Ectodermal cell (in vitro differentiated cells): ENCODE measurements around the gene ISM1.

Source experiments
- H3K27ac ChIP-seq: 2 replicates; pipeline ENCODE4 v1.7.0; 2013; ENCODE audit warnings: mild to moderate bottlenecking, low read depth, low read length; ENCODE audit not compliant: insufficient read depth, poor library complexity, severe bottlenecking
- H3K27me3 ChIP-seq: 2 replicates; pipeline ENCODE4 v1.7.0; 2013; ENCODE audit warnings: mild to moderate bottlenecking, low read length; ENCODE audit not compliant: insufficient read depth, control insufficient read depth, poor library complexity, severe bottlenecking
- H3K36me3 ChIP-seq: one replicate; pipeline ENCODE4 v1.7.0; 2013; ENCODE audit warnings: low read length; ENCODE audit not compliant: control insufficient read depth, insufficient read depth
- H3K4me1 ChIP-seq: one replicate; pipeline ENCODE4 v1.7.0; 2013; ENCODE audit warnings: low read length; ENCODE audit not compliant: control insufficient read depth, insufficient read depth
- H3K4me3 ChIP-seq: 2 replicates; pipeline ENCODE4 v1.7.0; 2013; ENCODE audit warnings: low read depth, low read length, control low read depth; ENCODE audit not compliant: insufficient read depth
- H3K9me3 ChIP-seq: 2 replicates; pipeline ENCODE4 v1.7.0; 2013; ENCODE audit warnings: mild to moderate bottlenecking, low read length, moderate library complexity; ENCODE audit not compliant: control insufficient read depth
- WGBS, 2 experiments: methylation state at CpG; one replicate each; pipeline ENCODE4 v1.1.7; 2013; ENCODE audit warnings: missing lambda C conversion rate in 2 of 2; 5-methylcytosine and 5-hydroxymethylcytosine counted together

Gene ISM1

GRCh38 chr20:13280609-13281324 lies 59.7 kb downstream of the ISM1 start:
- 91 to 96% methylated on average over 2 of the region's 2 CpGs for WGBS, 2 experiments
- no peaks in the 10 kb centered on the region for H3K36me3 ChIP-seq
- H3K9me3 ChIP-seq, result no peaks in the 10 kb centered on the region
- H3K27ac ChIP-seq, result no peak overlapping the region
- H3K4me3 ChIP-seq, result no peak overlapping the region
- no peaks in the 10 kb centered on the region for H3K27me3 ChIP-seq
- no peaks in the 10 kb centered on the region for H3K4me1 ChIP-seq

- H3K36me3 ChIP-seq, result no peaks in the 10 kb centered on the region
- H3K4me3 ChIP-seq, result no peak overlapping the region
- WGBS, 2 experiments, result 82 to 89% methylated on average over 14 of the region's 14 CpGs
- H3K27ac ChIP-seq, result no peak overlapping the region
- no peaks in the 10 kb centered on the region for H3K9me3 ChIP-seq
- no peaks in the 10 kb centered on the region for H3K4me1 ChIP-seq
- H3K27me3 ChIP-seq, result no peaks in the 10 kb centered on the region
Observed at GRCh38 chr20:13283869-13284829, 63.1 kb downstream of the ISM1 start.

GRCh38 chr20:13284830-13285229 lies 63.8 kb downstream of the ISM1 start:
- Histone ChIP-seq H3K4me1 (no peaks in the 10 kb centered on the region), H3K27me3 (no peaks in the 10 kb centered on the region), H3K36me3 (no peaks in the 10 kb centered on the region), H3K4me3 (no peak overlapping the region), H3K27ac (no peak overlapping the region), H3K9me3 (no peaks in the 10 kb centered on the region)
- WGBS, 2 experiments, result 86 to 89% methylated on average over 1 of the region's 1 CpG

- no peak overlapping the region for H3K4me3 ChIP-seq
- WGBS, 2 experiments, result 88 to 89% methylated on average over 5 to 6 of the region's 6 CpGs
- H3K4me1 ChIP-seq, result no peaks in the 10 kb centered on the region
- no peaks in the 10 kb centered on the region for H3K27me3 ChIP-seq
- no peaks in the 10 kb centered on the region for H3K9me3 ChIP-seq
- H3K27ac ChIP-seq, result no peak overlapping the region
- H3K36me3 ChIP-seq, result no peaks in the 10 kb centered on the region
Observed at GRCh38 chr20:13285408-13285807, 64.3 kb downstream of the ISM1 start.

GRCh38 chr20:13286052-13286451 lies 65.0 kb downstream of the ISM1 start:
- Histone ChIP-seq H3K27ac (no peak overlapping the region), H3K9me3 (no peaks in the 10 kb centered on the region), H3K4me1 (no peaks in the 10 kb centered on the region), H3K4me3 (no peak overlapping the region), H3K36me3 (no peaks in the 10 kb centered on the region), H3K27me3 (no peaks in the 10 kb centered on the region)
- WGBS, 2 experiments, result 94 to 97% methylated on average over 5 of the region's 5 CpGs

GRCh38 chr20:13286607-13287006 lies 65.5 kb downstream of the ISM1 start:
- no peaks in the 10 kb centered on the region for H3K9me3 ChIP-seq
- H3K27me3 ChIP-seq, result no peaks in the 10 kb centered on the region
- 94 to 95% methylated on average over 7 of the region's 7 CpGs for WGBS, 2 experiments
- no peak overlapping the region for H3K27ac ChIP-seq
- H3K4me3 ChIP-seq, result no peak overlapping the region
- H3K36me3 ChIP-seq, result no peaks in the 10 kb centered on the region
- H3K4me1 ChIP-seq, result no peaks in the 10 kb centered on the region

GRCh38 chr20:13288357-13288756 lies 67.3 kb downstream of the ISM1 start:
- Histone ChIP-seq H3K4me3 (no peak overlapping the region), H3K4me1 (no peaks in the 10 kb centered on the region), H3K36me3 (no peaks in the 10 kb centered on the region), H3K9me3 (no peaks in the 10 kb centered on the region), H3K27me3 (no peaks in the 10 kb centered on the region), H3K27ac (no peak overlapping the region)
- WGBS, 2 experiments, result 96 to 98% methylated on average over 11 to 12 of the region's 12 CpGs

GRCh38 chr20:13289031-13289430 lies 68.0 kb downstream of the ISM1 start:
- Histone ChIP-seq H3K4me1 (no peaks in the 10 kb centered on the region), H3K36me3 (no peaks in the 10 kb centered on the region), H3K27ac (no peak overlapping the region), H3K4me3 (no peak overlapping the region), H3K27me3 (no peaks in the 10 kb centered on the region), H3K9me3 (no peaks in the 10 kb centered on the region)
- WGBS, 2 experiments, result 93 to 96% methylated on average over 6 of the region's 6 CpGs

GRCh38 chr20:13290724-13291123 lies 69.7 kb downstream of the ISM1 start:
- no peaks in the 10 kb centered on the region for H3K36me3 ChIP-seq
- H3K4me1 ChIP-seq, result no peaks in the 10 kb centered on the region
- H3K9me3 ChIP-seq, result no peaks in the 10 kb centered on the region
- WGBS, 2 experiments, result 94 to 100% methylated on average over 2 of the region's 2 CpGs
- no peak overlapping the region for H3K4me3 ChIP-seq
- H3K27me3 ChIP-seq, result no peaks in the 10 kb centered on the region
- H3K27ac ChIP-seq, result no peak overlapping the region

GRCh38 chr20:13291157-13291556 lies 70.1 kb downstream of the ISM1 start:
- H3K27me3 ChIP-seq, result no peaks in the 10 kb centered on the region
- WGBS, 2 experiments, result 84 to 89% methylated on average over 5 of the region's 5 CpGs
- H3K4me1 ChIP-seq, result no peaks in the 10 kb centered on the region
- H3K36me3 ChIP-seq, result no peaks in the 10 kb centered on the region
- no peak overlapping the region for H3K27ac ChIP-seq
- no peak overlapping the region for H3K4me3 ChIP-seq
- no peaks in the 10 kb centered on the region for H3K9me3 ChIP-seq
